Activated CD4-positive, alpha-beta T cell treated with anti-CD3 and anti-CD28 coated beads for 24 hours (primary cell): ENCODE measurements around the gene KHNYN.
"Not testable (repeated sequence)": the region's sequence is repeated elsewhere in the genome, so short reads cannot be mapped to it uniquely, and the experiment has no call there.

Experiments
- DNase-seq, 2 donors: peaks; one replicate each; pipeline ENCODE4 v3.0.0-alpha.2; 2020; ENCODE audit warnings: low read depth in 2 of 2

The KHNYN gene

GRCh38 chr14:24429395-24430142 lies at the start of gene KHNYN, which contains the start of gene CBLN3:
Gene KHNYN (plus strand): TSS chr14:24429954. CDS start chr14:24430731, 777 bp downstream.
Gene CBLN3 (minus strand): TSS chr14:24429668. CDS start chr14:24429054, 614 bp downstream.
- peak; percentile 78 to 82 for DNase-seq

GRCh38 chr14:24381363-24382063 lies 48.2 kb upstream of the KHNYN start:
- DNase-seq, result no peak

- no peak for DNase-seq
Observed at GRCh38 chr14:24382064-24382371, 47.7 kb upstream of the KHNYN start.

GRCh38 chr14:24384169-24384568 lies 45.6 kb upstream of the KHNYN start:
- no peak for DNase-seq

- DNase-seq, result no peak
Observed at GRCh38 chr14:24385524-24385923, 44.2 kb upstream of the KHNYN start.

- no peak for DNase-seq
Observed at GRCh38 chr14:24387009-24387345, 42.8 kb upstream of the KHNYN start.

GRCh38 chr14:24387579-24387978 lies 42.2 kb upstream of the KHNYN start:
- DNase-seq, result not testable (repeated sequence)

- no peak for DNase-seq
Observed at GRCh38 chr14:24388474-24389179, 41.1 kb upstream of the KHNYN start.

GRCh38 chr14:24389226-24389848 lies 40.4 kb upstream of the KHNYN start:
- no peak for DNase-seq

- DNase-seq, result no peak
Observed at GRCh38 chr14:24390701-24391468, 38.9 kb upstream of the KHNYN start.

- DNase-seq, result no peak
Observed at GRCh38 chr14:24392325-24393091, 37.2 kb upstream of the KHNYN start.

- no peak for DNase-seq
Observed at GRCh38 chr14:24394275-24394674, 35.5 kb upstream of the KHNYN start.

GRCh38 chr14:24395609-24396582 lies 33.9 kb upstream of the KHNYN start:
- DNase-seq, result no peak

GRCh38 chr14:24397639-24398292 lies 32.0 kb upstream of the KHNYN start:
- DNase-seq, result no peak

- DNase-seq, result no peak
Observed at GRCh38 chr14:24398293-24398652, 31.5 kb upstream of the KHNYN start.

GRCh38 chr14:24398653-24399446 lies 30.9 kb upstream of the KHNYN start, which contains the start of gene NYNRIN:
Gene NYNRIN (plus strand): TSS chr14:24399003. CDS start chr14:24399247, 244 bp downstream.
- peak in 1 of 2 donors; percentile 3 for DNase-seq

GRCh38 chr14:24399447-24399822 lies 30.3 kb upstream of the KHNYN start:
- DNase-seq, result no peak
